IMR-90 (cell line): Measurements from ENCODE around the gene PLCG2. TPM values are rescaled to one million over a fixed set of nuclear protein-coding genes. Genes with fewer than 3 reads are reported as not detected.

Experiments used
- ATAC-seq: fragments of 200-7000 bp; cut with Tn5 transposase; 2 replicates; pipeline ENCODE4 v1.9.1; 2020; ENCODE audit warnings: low read depth, mild to moderate bottlenecking, moderate library complexity
- BruUV-seq: library from RNA; stranded (reverse); fragments of 400-500 nt; replicated peaks from 2 replicates; lab custom pipeline; 2021; lab: Mats Ljungman, UMichigan
- CTCF ChIA-PET: fragments of 300-600 bp; formaldehyde crosslinking; extraction: SDS; loops from one replicate; lab custom pipeline; 2021; ENCODE audit warnings: antibody characterized with exemption; lab: Yijun Ruan, JAX
- POLR2A ChIA-PET: fragments of 300-600 bp; sonication (Branson Sonifier 250); formaldehyde crosslinking; loops from one replicate; lab custom pipeline; 2022; ENCODE audit warnings: antibody characterized with exemption; ENCODE audit not compliant: unreplicated experiment; lab: Charles Lee
- DNase-seq: peaks from one replicate; pipeline ENCODE4 v3.0.0; 2013
- H2AFZ ChIP-seq: replicated peaks from 2 replicates; pipeline ENCODE3; 2013; ENCODE audit warnings: low read length, mild to moderate bottlenecking; ENCODE audit not compliant: poor library complexity
- H2AK5ac ChIP-seq: 2 replicates; pipeline ENCODE4 v1.6.1; 2013; ENCODE audit warnings: low read depth, low read length, inconsistent platforms
- H2AK9ac ChIP-seq: replicated peaks from 2 replicates; pipeline ENCODE3; 2013; ENCODE audit warnings: mild to moderate bottlenecking, low read depth, low read length, moderate library complexity; ENCODE audit not compliant: poor library complexity
- H2BK120ac ChIP-seq: 2 replicates; pipeline ENCODE4 v1.6.1; 2013; ENCODE audit warnings: low read depth, low read length, inconsistent platforms
- H2BK15ac ChIP-seq: 3 replicates; pipeline ENCODE4 v1.6.1; 2013; ENCODE audit warnings: low read depth, low read length, inconsistent platforms
- H2BK20ac ChIP-seq: 2 replicates; pipeline ENCODE4 v1.6.1; 2013; ENCODE audit warnings: low read depth, mild to moderate bottlenecking, inconsistent platforms, low read length, moderate library complexity
- H2BK5ac ChIP-seq: 2 replicates; pipeline ENCODE4 v1.6.1; 2013; ENCODE audit warnings: mild to moderate bottlenecking, low read depth, low read length, inconsistent platforms; ENCODE audit not compliant: poor library complexity, severe bottlenecking
- H3K14ac ChIP-seq: replicated peaks from 2 replicates; pipeline ENCODE4 v1.6.1; 2013; ENCODE audit warnings: low read depth, low read length, inconsistent platforms
- H3K18ac ChIP-seq: 2 replicates; pipeline ENCODE4 v1.6.1; 2013; ENCODE audit warnings: low read depth, low read length, control low read depth
- H3K23ac ChIP-seq: 2 replicates; pipeline ENCODE4 v1.6.1; 2013; ENCODE audit warnings: low read depth, low read length, inconsistent platforms
- H3K27ac ChIP-seq: 2 replicates; pipeline ENCODE4 v1.5.1; 2013; ENCODE audit warnings: mild to moderate bottlenecking, control low read depth, low read length; ENCODE audit not compliant: insufficient read depth
- H3K27me3 ChIP-seq: 2 replicates; pipeline ENCODE4 v1.6.1; 2013; ENCODE audit warnings: low read length; ENCODE audit not compliant: control insufficient read depth, insufficient read depth
- H3K36me3 ChIP-seq: 2 replicates; pipeline ENCODE4 v1.6.1; 2013; ENCODE audit warnings: low read length, mixed read lengths; ENCODE audit not compliant: control insufficient read depth, insufficient read depth
- H3K4ac ChIP-seq: 2 replicates; pipeline ENCODE4 v1.6.1; 2013; ENCODE audit warnings: low read depth, low read length, inconsistent platforms
- H3K4me1 ChIP-seq: 2 replicates; pipeline ENCODE4 v1.6.1; 2013; ENCODE audit warnings: low read length, mixed read lengths; ENCODE audit not compliant: control insufficient read depth, insufficient read depth
- H3K4me2 ChIP-seq: 2 replicates; pipeline ENCODE4 v1.6.1; 2013; ENCODE audit warnings: low read depth, mild to moderate bottlenecking, control low read depth, low read length, moderate library complexity
- H3K4me3 ChIP-seq: 2 replicates; pipeline ENCODE4 v1.5.1; 2013; ENCODE audit warnings: low read depth, mild to moderate bottlenecking, control low read depth, low read length, moderate library complexity; ENCODE audit not compliant: insufficient read depth
- H3K56ac ChIP-seq: 2 replicates; pipeline ENCODE4 v1.6.1; 2013; ENCODE audit warnings: low read length, inconsistent platforms; ENCODE audit not compliant: insufficient read depth; ENCODE audit errors: extremely low read depth
- H3K79me1 ChIP-seq, 2 experiments: 2 replicates each; pipeline ENCODE4 v1.6.1; 2013; ENCODE audit warnings: low read length in 2 of 2, inconsistent platforms in 1 of 2, low read depth in 1 of 2
- H3K9ac ChIP-seq: 2 replicates; pipeline ENCODE4 v1.6.1; 2013; ENCODE audit warnings: low read depth, low read length, control low read depth
- H3K9me1 ChIP-seq: 2 replicates; pipeline ENCODE4 v1.6.1; 2013; ENCODE audit warnings: low read length, inconsistent platforms; ENCODE audit not compliant: insufficient read depth
- H3K9me3 ChIP-seq: 2 replicates; pipeline ENCODE4 v1.6.1; 2013; ENCODE audit warnings: low read length; ENCODE audit not compliant: control insufficient read depth, insufficient read depth
- H4K20me1 ChIP-seq: 2 replicates; pipeline ENCODE4 v1.6.1; 2013; ENCODE audit warnings: low read length, inconsistent platforms; ENCODE audit not compliant: insufficient read depth
- H4K5ac ChIP-seq: 2 replicates; pipeline ENCODE4 v1.6.1; 2013; ENCODE audit warnings: mild to moderate bottlenecking, low read depth, low read length, control low read depth
- H4K8ac ChIP-seq, 2 experiments: 2 replicates each; pipeline ENCODE4 v1.6.1; 2013; ENCODE audit warnings: low read depth in 2 of 2, low read length in 2 of 2, control low read depth in 1 of 2, inconsistent platforms in 1 of 2
- H4K91ac ChIP-seq: 2 replicates; pipeline ENCODE4 v1.6.1; 2013; ENCODE audit warnings: low read depth, low read length, inconsistent platforms; ENCODE audit not compliant: insufficient read depth
- BHLHE40 ChIP-seq: fragments of 150-350 bp; IDR thresholded peaks from 2 replicates; pipeline ENCODE4 v1.6.1; 2016; ENCODE audit warnings: mild to moderate bottlenecking, low read depth, low read length
- CEBPB ChIP-seq: IDR thresholded peaks from 2 replicates; pipeline ENCODE4 v1.6.1; 2012; ENCODE audit warnings: low read depth, low read length, improper control_type of control experiment
- FOS ChIP-seq: fragments of 150-350 bp; IDR thresholded peaks from 2 replicates; pipeline ENCODE4 v1.6.1; 2016; ENCODE audit warnings: low read depth, low read length
- MAFK ChIP-seq: IDR thresholded peaks from 2 replicates; pipeline ENCODE4 v1.6.1; 2012; ENCODE audit warnings: low read depth, low read length, improper control_type of control experiment
- POLR2A ChIP-seq: IDR thresholded peaks from 2 replicates; pipeline ENCODE4 v1.6.1; 2012; ENCODE audit warnings: mild to moderate bottlenecking, low read depth, low read length
- RAD21 ChIP-seq: IDR thresholded peaks from 2 replicates; pipeline ENCODE4 v1.6.1; 2012; ENCODE audit warnings: low read length, improper control_type of control experiment
- RCOR1 ChIP-seq: IDR thresholded peaks from 2 replicates; pipeline ENCODE4 v1.6.1; 2012; ENCODE audit warnings: mild to moderate bottlenecking, low read length, improper control_type of control experiment; ENCODE audit not compliant: insufficient replicate concordance
- WGBS, 2 experiments: methylation state at CpG; one replicate each; pipeline versions ENCODE4 v1.1.5 to v1.1.7; 2013; ENCODE audit warnings: missing lambda C conversion rate in 2 of 2; ENCODE audit not compliant: insufficient read length in 1 of 2; ENCODE audit errors: extremely low coverage in 2 of 2; 5-methylcytosine and 5-hydroxymethylcytosine counted together
- dilution Hi-C: fragments of 300-500 bp; cut with HindIII; formaldehyde crosslinking; loops from one replicate; pipeline ENCODE4 v1.14.3; 2018; ENCODE audit warnings: low sequenced_read_pairs; ENCODE audit not compliant: unreplicated experiment
- in situ Hi-C: fragments of 300-500 bp; cut with MboI; formaldehyde crosslinking; loops from 3 replicates; pipeline ENCODE4 v1.14.3; 2019; ENCODE audit warnings: low sequenced_read_pairs, inconsistent platforms, mixed read lengths
- intact Hi-C: fragments of 100-400 bp; cut with micrococcal nuclease; formaldehyde crosslinking; loops from 2 replicates; pipeline ENCODE4 v1.10.0; 2022
- polyA plus RNA-seq, 3 experiments: library from polyadenylated mRNA; depleted of rRNA; stranded (reverse); fragments of >200 nt; gene quantifications; 2 replicates each; pipeline ENCODE4 v1.2.3, GENCODE V29; 2012; ENCODE audit warnings: low replicate concordance in 1 of 3
- total RNA-seq: library from RNA; depleted of rRNA; stranded (reverse); fragments of >200 nt; gene quantifications from 2 replicates; pipeline ENCODE4 v1.2.3, GENCODE V29; 2012
- TF ChIP-seq, protein P1 (sequence below): fragments of 150-350 bp; IDR thresholded peaks from 2 replicates; pipeline ENCODE4 v1.6.1; 2016; ENCODE audit warnings: low read depth, mild to moderate bottlenecking, low read length, moderate library complexity, borderline replicate concordance

Gene PLCG2
- total and polyA plus RNA-seq, 2 of the 4 experiments (the other 2 are of a cell fraction), result 0.14 to 0.18 TPM

DNA sequence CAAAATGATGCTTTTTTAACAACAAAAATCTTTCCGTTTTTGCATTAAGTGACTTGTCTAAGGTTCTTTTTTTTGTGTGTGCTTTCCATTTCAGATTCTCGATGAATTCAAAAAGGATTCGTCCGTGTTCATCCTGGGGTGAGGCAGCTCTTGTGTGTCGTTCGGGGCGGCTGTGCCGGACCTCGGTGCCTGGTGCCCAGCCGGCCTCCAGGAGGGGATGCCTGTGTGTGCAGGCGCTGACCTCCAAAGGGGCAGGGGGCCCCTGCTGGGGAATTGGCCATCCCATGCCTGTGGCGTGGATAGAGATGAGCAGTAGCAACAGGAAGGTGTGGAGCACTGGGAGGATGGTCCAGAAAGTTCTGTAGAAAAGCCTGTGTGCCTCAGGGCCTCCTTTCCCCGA, 101.7 kb downstream of the PLCG2 start:
- Histone ChIP-seq H4K5ac (no peak overlapping the region), H2BK120ac (no peak overlapping the region), H3K14ac (no peak overlapping the region), H3K18ac (no peak overlapping the region), H2AK5ac (no peak overlapping the region), H2BK5ac (no peak overlapping the region), H3K27ac (no peak overlapping the region), H3K9me1 (no peaks in the 10 kb centered on the region), H4K20me1 (no peaks in the 10 kb centered on the region), H3K9me3 (no peaks in the 10 kb centered on the region), H3K36me3 (no peaks in the 10 kb centered on the region), H3K27me3 (peaks cover 7% of the 10 kb centered on the region; the same call in 1 of the 2 replicates), H3K56ac (no peak overlapping the region), H2BK20ac (no peak overlapping the region), H3K9ac (no peak overlapping the region), H3K4me1 (no peaks in the 10 kb centered on the region), H3K23ac (no peak overlapping the region), H3K4me3 (no peak overlapping the region), H3K79me1 (no peaks in the 10 kb centered on the region), H2AK9ac (no peak overlapping the region), H4K91ac (no peak overlapping the region), H3K4ac (no peak overlapping the region), H2AFZ (no peak overlapping the region), H3K4me2 (no peak overlapping the region), H4K8ac (no peak overlapping the region), H2BK15ac (no peak overlapping the region)
- ATAC-seq, result no peak
- no peak for DNase-seq
- WGBS, 2 experiments, result 40% methylated on average over 2 of the region's 13 CpGs; no CpG with 5 or more reads in 1 of the 2 experiments
- BruUV-seq, result no TSS peak
- intact Hi-C loops (no loop called here), in situ Hi-C loops (no loop called here), dilution Hi-C loops (no loop called here)
- ChIA-PET POLR2A (no interaction called here), CTCF (no interaction called here)
- TF ChIP-seq RAD21, result no peak
- TF ChIP-seq MAFK, result no peak
- no peak for TF ChIP-seq POLR2A
- TF ChIP-seq, protein P1, sequence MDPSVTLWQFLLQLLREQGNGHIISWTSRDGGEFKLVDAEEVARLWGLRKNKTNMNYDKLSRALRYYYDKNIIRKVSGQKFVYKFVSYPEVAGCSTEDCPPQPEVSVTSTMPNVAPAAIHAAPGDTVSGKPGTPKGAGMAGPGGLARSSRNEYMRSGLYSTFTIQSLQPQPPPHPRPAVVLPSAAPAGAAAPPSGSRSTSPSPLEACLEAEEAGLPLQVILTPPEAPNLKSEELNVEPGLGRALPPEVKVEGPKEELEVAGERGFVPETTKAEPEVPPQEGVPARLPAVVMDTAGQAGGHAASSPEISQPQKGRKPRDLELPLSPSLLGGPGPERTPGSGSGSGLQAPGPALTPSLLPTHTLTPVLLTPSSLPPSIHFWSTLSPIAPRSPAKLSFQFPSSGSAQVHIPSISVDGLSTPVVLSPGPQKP, result no peak
- no peak for TF ChIP-seq FOS
- no peak for TF ChIP-seq BHLHE40
- TF ChIP-seq RCOR1, result no peak
- TF ChIP-seq CEBPB, result no peak
